HepG2 (cell line): ENCODE measurements around the gene P2RY11. TPM values are rescaled to one million over a fixed set of nuclear protein-coding genes. Genes with fewer than 3 reads are reported as not detected.
A peak's percentile ranks its signal among the peaks of the same experiment; 100 is the strongest.

Source experiments
- RBAK ChIP-seq: sonication (generic); formaldehyde crosslinking; IDR thresholded peaks from 2 replicates; pipeline ENCODE4 v1.5.1; 2020; ENCODE audit warnings: mild to moderate bottlenecking, missing genetic modification reagents
- RBM22 ChIP-seq: fragments of 200-400 bp; formaldehyde crosslinking; optimal IDR thresholded peaks from 2 replicates; pipeline ENCODE3; 2017; ENCODE audit warnings: mild to moderate bottlenecking, low read length, moderate library complexity
- RELA ChIP-seq: sonication (generic); formaldehyde crosslinking; IDR thresholded peaks from 2 replicates; pipeline ENCODE4 v1.4.0; 2020; ENCODE audit warnings: missing genetic modification reagents
- SRF ChIP-seq: IDR thresholded peaks from 2 replicates; pipeline ENCODE4 v1.6.1; 2011; ENCODE audit warnings: mild to moderate bottlenecking, low read depth, low read length, moderate library complexity
- THYN1 ChIP-seq: sonication (generic); formaldehyde crosslinking; IDR thresholded peaks from 2 replicates; pipeline ENCODE4 v1.8.1; 2023; ENCODE audit warnings: low read depth, mild to moderate bottlenecking, moderate library complexity, missing genetic modification reagents, borderline replicate concordance
- ZNF790 ChIP-seq: sonication (generic); formaldehyde crosslinking; IDR thresholded peaks from 2 replicates; pipeline ENCODE4 v1.8.0; 2022; ENCODE audit warnings: missing genetic modification reagents, mild to moderate bottlenecking, borderline replicate concordance
- polyA plus RNA-seq, 8 experiments: library from polyadenylated mRNA; depleted of rRNA in 3 of 8; stranded (reverse) in 7 of 8; unstranded in 1 of 8; fragments of >200 nt; fragmentation: Illumina TruSeq in 4 of 8; extraction: Trizol in 4 of 8; gene quantifications; 2 replicates each; pipeline versions ENCODE4 v1.2.1 to v1.2.3, GENCODE V29; 2011 to 2016; ENCODE audit warnings: low read depth in 4 of 8, missing spikeins in 1 of 8, mixed read lengths in 1 of 8; ENCODE audit not compliant: insufficient read depth in 1 of 8
- total RNA-seq, 5 experiments: library from RNA; depleted of rRNA; stranded (reverse); fragments of >200 nt; fragmentation: Illumina TruSeq; extraction: Trizol; gene quantifications; 2 replicates each; pipeline ENCODE4 v1.2.3, GENCODE V29; 2016; ENCODE audit warnings: low read depth in 1 of 5
- TF ChIP-seq, protein P1 (sequence below): sonication (generic); formaldehyde crosslinking; IDR thresholded peaks from 2 replicates; pipeline ENCODE4 v1.4.0; 2020; ENCODE audit warnings: missing genetic modification reagents
- TF ChIP-seq, protein P2 (sequence below): IDR thresholded peaks from 2 replicates; pipeline ENCODE4 v1.6.1; 2016; ENCODE audit warnings: missing compliant biosample characterization, missing genetic modification reagents, borderline replicate concordance
- TF ChIP-seq, protein P3 (sequence below): IDR thresholded peaks from 2 replicates; pipeline ENCODE4 v1.6.1; 2016; ENCODE audit warnings: control low read depth
- TF ChIP-seq, protein P4 (sequence below): sonication (generic); formaldehyde crosslinking; IDR thresholded peaks from 2 replicates; pipeline ENCODE4 v1.4.0; 2020; ENCODE audit warnings: missing genetic modification reagents
- TF ChIP-seq, protein P5 (sequence below): sonication (generic); formaldehyde crosslinking; IDR thresholded peaks from 2 replicates; pipeline ENCODE4 v1.4.0; 2020; ENCODE audit warnings: missing genetic modification reagents
- TF ChIP-seq, protein P6 (sequence below): sonication (generic); formaldehyde crosslinking; IDR thresholded peaks from 2 replicates; pipeline ENCODE4 v1.5.0; 2020; ENCODE audit warnings: missing genetic modification reagents, mild to moderate bottlenecking, borderline replicate concordance
- TF ChIP-seq, protein P7 (sequence below): sonication (generic); formaldehyde crosslinking; IDR thresholded peaks from 2 replicates; pipeline ENCODE4 v1.5.0; 2020; ENCODE audit warnings: mild to moderate bottlenecking, low read depth, missing genetic modification reagents, borderline replicate concordance
- TF ChIP-seq, protein P8 (sequence below): sonication (generic); formaldehyde crosslinking; IDR thresholded peaks from 2 replicates; pipeline ENCODE4 v1.8.1; 2022; ENCODE audit warnings: low read depth, mild to moderate bottlenecking, missing genetic modification reagents

P2RY11 gene
- total and polyA plus RNA-seq, 2 of the 13 experiments (the other 11 are each of a cell fraction or from before 2014, with no cell fraction given), result 4.0 to 7.8 TPM

DNA sequence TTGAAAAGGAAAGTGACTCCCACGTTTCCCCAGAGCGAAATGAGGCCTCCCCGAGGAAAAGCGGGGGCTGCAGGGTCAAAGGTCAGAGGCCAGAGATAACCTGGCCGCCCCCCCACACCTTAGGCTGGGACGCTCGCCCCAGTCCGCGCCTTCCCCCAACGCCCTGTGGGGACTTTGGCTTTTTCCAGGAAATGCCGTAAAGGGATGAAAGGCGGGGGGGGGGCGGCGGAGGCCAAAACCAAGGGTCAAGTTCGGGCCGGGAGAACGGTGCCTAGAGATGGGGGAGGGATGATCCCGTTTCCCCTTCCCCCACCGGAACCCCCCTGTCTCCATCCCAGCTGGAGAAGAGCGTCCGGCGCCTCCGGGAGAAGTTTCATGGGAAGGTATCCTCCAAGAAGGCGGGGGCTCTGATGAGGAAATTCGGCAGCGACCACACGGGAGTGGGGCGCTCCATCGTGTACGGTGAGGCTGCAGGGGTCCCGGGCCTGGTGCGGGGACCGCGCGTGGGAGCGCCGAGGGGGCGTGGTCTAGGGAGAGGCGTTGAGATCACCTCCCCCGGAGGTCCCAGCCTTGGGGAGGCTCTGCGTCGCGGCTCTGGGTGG, 24.8 kb upstream of the P2RY11 start (continued):
- TF ChIP-seq RBAK (no peak), RELA (CRISPR knock-in tag) (no peak), THYN1 (CRISPR knock-in tag) (no peak), SRF (0 out of 2 replicates have a peak, but pooled peaks have one; percentile 29), ZNF790 (peak; percentile 64; the same call in 1 of the 2 replicates), RBM22 (no peak)
- TF ChIP-seq, protein P1, sequence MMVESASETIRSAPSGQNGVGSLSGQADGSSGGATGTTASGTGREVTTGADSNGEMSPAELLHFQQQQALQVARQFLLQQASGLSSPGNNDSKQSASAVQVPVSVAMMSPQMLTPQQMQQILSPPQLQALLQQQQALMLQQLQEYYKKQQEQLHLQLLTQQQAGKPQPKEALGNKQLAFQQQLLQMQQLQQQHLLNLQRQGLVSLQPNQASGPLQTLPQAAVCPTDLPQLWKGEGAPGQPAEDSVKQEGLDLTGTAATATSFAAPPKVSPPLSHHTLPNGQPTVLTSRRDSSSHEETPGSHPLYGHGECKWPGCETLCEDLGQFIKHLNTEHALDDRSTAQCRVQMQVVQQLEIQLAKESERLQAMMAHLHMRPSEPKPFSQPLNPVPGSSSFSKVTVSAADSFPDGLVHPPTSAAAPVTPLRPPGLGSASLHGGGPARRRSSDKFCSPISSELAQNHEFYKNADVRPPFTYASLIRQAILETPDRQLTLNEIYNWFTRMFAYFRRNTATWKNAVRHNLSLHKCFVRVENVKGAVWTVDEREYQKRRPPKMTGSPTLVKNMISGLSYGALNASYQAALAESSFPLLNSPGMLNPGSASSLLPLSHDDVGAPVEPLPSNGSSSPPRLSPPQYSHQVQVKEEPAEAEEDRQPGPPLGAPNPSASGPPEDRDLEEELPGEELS (CRISPR knock-in tag), result peak; percentile 41; the same call in 1 of the 2 replicates
- TF ChIP-seq, protein P2, sequence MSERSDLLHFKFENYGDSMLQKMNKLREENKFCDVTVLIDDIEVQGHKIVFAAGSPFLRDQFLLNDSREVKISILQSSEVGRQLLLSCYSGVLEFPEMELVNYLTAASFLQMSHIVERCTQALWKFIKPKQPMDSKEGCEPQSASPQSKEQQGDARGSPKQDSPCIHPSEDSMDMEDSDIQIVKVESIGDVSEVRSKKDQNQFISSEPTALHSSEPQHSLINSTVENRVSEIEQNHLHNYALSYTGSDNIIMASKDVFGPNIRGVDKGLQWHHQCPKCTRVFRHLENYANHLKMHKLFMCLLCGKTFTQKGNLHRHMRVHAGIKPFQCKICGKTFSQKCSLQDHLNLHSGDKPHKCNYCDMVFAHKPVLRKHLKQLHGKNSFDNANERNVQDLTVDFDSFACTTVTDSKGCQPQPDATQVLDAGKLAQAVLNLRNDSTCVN, result no peak
- TF ChIP-seq, protein P3, sequence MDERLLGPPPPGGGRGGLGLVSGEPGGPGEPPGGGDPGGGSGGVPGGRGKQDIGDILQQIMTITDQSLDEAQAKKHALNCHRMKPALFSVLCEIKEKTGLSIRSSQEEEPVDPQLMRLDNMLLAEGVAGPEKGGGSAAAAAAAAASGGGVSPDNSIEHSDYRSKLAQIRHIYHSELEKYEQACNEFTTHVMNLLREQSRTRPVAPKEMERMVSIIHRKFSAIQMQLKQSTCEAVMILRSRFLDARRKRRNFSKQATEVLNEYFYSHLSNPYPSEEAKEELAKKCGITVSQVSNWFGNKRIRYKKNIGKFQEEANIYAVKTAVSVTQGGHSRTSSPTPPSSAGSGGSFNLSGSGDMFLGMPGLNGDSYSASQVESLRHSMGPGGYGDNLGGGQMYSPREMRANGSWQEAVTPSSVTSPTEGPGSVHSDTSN (CRISPR knock-in tag), result no peak
- TF ChIP-seq, protein P4, sequence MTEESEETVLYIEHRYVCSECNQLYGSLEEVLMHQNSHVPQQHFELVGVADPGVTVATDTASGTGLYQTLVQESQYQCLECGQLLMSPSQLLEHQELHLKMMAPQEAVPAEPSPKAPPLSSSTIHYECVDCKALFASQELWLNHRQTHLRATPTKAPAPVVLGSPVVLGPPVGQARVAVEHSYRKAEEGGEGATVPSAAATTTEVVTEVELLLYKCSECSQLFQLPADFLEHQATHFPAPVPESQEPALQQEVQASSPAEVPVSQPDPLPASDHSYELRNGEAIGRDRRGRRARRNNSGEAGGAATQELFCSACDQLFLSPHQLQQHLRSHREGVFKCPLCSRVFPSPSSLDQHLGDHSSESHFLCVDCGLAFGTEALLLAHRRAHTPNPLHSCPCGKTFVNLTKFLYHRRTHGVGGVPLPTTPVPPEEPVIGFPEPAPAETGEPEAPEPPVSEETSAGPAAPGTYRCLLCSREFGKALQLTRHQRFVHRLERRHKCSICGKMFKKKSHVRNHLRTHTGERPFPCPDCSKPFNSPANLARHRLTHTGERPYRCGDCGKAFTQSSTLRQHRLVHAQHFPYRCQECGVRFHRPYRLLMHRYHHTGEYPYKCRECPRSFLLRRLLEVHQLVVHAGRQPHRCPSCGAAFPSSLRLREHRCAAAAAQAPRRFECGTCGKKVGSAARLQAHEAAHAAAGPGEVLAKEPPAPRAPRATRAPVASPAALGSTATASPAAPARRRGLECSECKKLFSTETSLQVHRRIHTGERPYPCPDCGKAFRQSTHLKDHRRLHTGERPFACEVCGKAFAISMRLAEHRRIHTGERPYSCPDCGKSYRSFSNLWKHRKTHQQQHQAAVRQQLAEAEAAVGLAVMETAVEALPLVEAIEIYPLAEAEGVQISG (CRISPR knock-in tag), result peak; percentile 33
- TF ChIP-seq, protein P5, sequence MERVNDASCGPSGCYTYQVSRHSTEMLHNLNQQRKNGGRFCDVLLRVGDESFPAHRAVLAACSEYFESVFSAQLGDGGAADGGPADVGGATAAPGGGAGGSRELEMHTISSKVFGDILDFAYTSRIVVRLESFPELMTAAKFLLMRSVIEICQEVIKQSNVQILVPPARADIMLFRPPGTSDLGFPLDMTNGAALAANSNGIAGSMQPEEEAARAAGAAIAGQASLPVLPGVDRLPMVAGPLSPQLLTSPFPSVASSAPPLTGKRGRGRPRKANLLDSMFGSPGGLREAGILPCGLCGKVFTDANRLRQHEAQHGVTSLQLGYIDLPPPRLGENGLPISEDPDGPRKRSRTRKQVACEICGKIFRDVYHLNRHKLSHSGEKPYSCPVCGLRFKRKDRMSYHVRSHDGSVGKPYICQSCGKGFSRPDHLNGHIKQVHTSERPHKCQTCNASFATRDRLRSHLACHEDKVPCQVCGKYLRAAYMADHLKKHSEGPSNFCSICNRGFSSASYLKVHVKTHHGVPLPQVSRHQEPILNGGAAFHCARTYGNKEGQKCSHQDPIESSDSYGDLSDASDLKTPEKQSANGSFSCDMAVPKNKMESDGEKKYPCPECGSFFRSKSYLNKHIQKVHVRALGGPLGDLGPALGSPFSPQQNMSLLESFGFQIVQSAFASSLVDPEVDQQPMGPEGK, result peak; percentile 94
- TF ChIP-seq, protein P6, sequence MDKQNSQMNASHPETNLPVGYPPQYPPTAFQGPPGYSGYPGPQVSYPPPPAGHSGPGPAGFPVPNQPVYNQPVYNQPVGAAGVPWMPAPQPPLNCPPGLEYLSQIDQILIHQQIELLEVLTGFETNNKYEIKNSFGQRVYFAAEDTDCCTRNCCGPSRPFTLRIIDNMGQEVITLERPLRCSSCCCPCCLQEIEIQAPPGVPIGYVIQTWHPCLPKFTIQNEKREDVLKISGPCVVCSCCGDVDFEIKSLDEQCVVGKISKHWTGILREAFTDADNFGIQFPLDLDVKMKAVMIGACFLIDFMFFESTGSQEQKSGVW (CRISPR knock-in tag), result no peak
- TF ChIP-seq, protein P7, sequence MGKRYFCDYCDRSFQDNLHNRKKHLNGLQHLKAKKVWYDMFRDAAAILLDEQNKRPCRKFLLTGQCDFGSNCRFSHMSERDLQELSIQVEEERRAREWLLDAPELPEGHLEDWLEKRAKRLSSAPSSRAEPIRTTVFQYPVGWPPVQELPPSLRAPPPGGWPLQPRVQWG (CRISPR knock-in tag), result no peak
- TF ChIP-seq, protein P8, sequence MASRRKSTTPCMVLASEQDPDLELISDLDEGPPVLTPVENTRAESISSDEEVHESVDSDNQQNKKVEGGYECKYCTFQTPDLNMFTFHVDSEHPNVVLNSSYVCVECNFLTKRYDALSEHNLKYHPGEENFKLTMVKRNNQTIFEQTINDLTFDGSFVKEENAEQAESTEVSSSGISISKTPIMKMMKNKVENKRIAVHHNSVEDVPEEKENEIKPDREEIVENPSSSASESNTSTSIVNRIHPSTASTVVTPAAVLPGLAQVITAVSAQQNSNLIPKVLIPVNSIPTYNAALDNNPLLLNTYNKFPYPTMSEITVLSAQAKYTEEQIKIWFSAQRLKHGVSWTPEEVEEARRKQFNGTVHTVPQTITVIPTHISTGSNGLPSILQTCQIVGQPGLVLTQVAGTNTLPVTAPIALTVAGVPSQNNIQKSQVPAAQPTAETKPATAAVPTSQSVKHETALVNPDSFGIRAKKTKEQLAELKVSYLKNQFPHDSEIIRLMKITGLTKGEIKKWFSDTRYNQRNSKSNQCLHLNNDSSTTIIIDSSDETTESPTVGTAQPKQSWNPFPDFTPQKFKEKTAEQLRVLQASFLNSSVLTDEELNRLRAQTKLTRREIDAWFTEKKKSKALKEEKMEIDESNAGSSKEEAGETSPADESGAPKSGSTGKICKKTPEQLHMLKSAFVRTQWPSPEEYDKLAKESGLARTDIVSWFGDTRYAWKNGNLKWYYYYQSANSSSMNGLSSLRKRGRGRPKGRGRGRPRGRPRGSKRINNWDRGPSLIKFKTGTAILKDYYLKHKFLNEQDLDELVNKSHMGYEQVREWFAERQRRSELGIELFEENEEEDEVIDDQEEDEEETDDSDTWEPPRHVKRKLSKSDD (CRISPR knock-in tag), result 0 out of 2 replicates have a peak, but pooled peaks have one; percentile 59
